CD1c-positive myeloid dendritic cell (primary cell): ENCODE data around the gene SGTA.
"Not testable (repeated sequence)": the region's sequence is repeated elsewhere in the genome, so short reads cannot be mapped to it uniquely, and the experiment has no call there.

ENCODE experiments used
- DNase-seq: peaks from one replicate; pipeline ENCODE4 v3.0.0-alpha.2; 2016; ENCODE audit errors: extremely low spot score

SGTA gene, protein sequence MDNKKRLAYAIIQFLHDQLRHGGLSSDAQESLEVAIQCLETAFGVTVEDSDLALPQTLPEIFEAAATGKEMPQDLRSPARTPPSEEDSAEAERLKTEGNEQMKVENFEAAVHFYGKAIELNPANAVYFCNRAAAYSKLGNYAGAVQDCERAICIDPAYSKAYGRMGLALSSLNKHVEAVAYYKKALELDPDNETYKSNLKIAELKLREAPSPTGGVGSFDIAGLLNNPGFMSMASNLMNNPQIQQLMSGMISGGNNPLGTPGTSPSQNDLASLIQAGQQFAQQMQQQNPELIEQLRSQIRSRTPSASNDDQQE

DNA sequence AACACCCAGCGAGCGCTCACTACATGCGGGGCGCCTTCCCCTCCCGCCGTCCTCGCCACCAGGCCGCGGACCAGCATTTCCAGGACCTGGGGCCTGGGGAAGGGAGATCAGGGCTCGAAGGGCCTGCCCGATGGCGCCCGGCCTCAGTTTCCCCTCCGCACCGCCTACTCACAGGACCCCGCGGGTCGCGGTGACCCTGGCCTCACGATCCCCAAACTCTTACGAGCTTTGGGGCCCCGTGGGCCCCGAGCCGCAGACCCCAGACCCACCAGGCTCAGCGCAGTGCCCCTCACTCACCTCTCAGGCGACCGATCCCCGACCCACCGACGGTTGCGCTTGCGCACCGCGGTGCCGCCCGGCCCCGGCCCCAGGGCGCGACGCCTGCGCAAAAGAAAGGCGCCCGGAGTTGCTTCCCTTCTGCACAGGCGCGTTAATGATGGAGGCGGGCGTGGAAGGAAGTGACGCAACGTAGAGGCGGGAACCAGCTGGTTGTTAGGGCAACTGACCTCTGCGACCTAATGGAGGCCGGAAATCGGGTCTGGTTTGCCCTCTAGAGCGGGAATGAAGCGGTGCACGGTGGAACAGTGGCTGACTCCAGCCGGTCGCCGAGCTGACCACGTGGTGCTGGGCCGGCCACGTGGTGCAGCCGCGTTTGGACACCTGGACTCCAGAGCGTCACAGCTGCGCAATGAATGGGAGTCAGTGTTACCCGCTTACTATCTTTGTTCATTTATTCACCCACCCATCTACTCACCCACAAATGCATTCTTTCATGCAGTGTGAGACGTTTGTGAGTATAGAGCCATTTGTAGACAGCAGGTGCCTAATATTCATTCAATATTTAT lies at the start of gene SGTA:
SGTA (minus strand) TSS at position 338 of the 845 bp plus-strand sequence. CDS start 14,205 bp downstream, outside the sequence.
- peak; percentile 99 for DNase-seq

DNA sequence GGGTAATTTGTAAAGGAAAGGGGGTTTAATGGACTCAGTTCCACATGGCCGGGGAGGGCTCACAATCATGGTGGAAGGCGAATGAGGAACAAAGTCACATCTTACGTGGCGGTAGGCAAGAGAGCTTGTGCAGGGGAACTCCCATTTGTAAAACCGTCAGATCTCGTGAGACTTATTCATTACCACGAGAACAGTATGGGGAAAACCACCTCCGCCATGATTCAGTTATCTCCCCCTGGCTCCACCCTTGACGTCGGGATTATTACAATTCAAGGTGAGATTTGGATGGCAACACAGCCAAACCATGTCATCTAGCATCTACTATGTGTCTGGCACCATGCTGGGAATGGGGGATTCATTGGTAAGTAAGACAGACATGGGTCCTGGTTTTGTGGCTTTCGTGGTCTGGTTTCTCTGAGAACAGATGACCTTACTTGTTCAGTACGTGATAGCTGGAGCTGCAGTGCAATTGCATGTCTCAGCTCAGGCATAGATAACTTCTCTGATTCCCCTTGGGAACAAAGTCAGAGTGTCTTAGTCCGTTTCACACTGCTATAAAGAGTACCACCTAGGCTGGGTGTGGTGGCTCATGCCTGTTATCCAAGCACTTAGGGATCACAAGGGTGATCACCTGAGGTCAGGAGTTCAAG lies 44.9 kb upstream of the SGTA start:
- no peak for DNase-seq

DNA sequence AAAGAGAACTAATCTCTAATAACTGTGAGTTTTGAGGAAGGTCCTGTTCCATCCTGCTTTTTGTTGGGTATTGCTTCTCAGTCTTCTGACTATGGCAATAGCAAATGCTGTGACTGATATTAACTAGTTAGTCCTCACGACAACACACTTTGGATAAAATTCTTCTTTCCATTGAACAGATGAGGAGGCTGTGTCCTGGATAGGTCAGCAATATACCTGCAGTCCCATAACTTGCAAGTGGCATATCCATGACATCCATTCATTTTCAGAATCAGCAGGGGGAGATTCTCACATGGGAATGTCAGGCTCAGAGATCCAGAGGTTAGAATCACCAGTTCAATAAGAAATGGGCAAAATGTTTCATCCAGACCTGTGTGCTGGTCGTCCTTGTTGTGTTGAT lies 43.9 kb upstream of the SGTA start:
- DNase-seq: no peak

DNA sequence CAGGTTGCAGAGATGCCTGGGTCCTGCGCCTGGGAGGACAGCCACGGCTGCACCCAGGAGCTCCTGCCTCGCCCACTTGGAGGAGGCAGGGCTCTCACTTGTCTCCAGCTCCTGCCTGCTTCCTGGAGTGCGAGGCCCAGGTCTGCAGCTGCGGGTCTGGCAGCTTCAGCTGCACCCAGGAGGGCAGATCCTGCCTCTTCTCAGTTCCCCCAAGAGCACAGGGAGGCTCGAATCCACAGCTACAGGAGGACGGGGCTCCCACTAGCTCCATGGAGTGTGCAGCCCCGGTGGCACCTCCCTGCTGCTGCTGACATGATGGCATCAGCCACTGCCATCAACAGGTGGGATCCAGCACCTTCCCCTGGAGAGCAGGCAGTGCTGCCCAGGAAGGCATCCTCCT lies 41.1 kb upstream of the SGTA start:
- no peak for DNase-seq

DNA sequence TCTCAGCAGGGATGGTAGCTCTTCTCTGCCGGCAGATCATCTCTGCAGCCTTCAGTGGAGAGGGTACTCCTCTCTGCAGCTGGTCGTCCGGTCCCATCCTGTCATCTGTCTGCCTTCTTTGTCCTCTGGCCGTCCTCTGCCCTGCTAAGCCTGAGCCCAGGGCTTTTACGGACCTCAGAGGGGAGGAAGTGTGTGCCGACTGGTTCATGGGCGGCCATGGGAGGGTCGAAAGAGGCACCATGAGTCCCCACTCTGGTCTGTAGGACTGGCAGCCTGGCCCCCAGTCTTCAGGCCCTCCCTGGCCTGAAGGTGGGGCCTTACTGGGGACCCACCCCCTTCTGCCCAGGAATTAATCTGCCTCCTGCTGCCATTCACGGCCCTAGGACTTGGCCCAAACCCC lies 40.6 kb upstream of the SGTA start:
- DNase-seq: no peak

DNA sequence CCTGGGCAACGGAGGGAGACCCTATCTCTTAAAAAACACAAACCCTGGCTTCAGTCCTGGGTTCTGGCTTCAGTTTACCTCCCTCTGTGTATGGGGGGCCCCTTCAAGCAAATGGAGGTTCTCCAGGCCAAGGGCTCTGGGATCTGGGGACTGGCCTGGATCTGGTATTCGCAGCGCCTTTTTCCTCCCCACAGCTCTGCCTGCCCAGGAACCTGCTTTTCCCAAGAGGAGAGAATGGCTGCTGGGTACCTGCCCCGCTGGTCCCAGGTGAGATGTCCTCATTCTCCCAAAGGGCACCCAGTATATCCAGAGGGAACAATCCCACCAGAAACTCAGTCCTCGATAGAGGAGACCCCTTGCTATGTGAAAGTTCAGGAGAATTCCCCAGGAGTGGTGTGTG lies 39.8 kb upstream of the SGTA start:
- DNase-seq: no peak

DNA sequence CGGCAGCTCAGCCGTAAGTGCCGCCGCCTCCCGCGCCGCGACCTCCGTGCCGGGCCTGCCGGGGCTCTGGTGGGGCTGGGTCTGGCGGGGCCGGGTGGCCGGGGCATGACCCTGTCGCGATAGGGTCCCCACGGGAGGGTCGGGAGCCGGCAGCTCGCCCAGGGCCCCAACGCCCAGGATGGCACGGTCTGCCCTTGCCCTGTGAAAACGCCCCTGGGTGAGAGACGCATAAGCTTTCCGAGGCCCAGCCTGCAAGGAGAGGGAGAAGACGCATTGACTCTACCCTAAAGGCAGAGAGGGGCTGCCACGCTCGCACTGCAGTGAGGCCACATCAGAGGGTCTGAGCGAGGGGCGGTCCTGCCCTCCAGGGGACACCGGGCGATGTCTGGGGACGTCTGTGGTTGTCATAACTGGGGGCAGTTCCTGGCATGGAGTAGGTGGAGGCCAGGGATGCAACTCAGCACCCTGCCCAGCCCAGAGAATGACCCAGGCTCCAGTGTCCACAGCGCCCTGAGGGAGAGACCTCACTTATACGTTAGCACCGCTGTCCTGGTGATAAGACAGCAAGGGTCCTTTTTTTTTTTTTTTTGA lies 37.1 kb upstream of the SGTA start:
- no peak for DNase-seq

DNA sequence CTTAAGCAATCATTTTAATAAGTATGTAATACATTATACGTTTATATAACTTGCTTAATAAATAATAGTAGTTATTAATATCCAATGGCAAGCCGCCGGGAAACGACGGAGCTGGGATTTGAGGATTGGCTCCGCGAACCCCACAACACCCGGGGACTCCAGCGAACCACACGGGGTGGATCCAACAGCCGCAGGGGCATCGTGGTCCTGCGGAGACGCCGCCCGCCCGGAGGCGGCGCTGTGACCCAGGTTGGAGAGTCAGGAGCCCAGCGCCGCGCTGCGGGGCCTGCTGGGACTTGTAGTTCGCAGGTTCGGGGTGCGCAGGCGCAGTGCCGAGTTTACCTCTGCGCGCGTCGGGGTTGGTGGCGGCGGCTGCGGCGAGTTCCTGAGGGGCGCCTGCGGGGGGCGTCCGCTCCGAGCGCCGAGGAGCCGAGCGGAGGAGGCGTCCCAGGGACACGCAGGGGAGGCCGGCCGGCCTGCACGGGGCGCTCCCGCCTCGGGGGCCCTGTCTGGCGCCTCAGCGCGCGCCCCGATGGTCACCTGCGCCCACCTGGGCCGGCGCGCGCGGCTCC lies 36.6 kb upstream of the SGTA start, which contains the start of gene ZNF554:
ZNF554 (plus strand) TSS at position 329 of the 572 bp plus-strand sequence; CDS start at position 533, 204 bp downstream.
- peak; percentile 98 for DNase-seq

DNA sequence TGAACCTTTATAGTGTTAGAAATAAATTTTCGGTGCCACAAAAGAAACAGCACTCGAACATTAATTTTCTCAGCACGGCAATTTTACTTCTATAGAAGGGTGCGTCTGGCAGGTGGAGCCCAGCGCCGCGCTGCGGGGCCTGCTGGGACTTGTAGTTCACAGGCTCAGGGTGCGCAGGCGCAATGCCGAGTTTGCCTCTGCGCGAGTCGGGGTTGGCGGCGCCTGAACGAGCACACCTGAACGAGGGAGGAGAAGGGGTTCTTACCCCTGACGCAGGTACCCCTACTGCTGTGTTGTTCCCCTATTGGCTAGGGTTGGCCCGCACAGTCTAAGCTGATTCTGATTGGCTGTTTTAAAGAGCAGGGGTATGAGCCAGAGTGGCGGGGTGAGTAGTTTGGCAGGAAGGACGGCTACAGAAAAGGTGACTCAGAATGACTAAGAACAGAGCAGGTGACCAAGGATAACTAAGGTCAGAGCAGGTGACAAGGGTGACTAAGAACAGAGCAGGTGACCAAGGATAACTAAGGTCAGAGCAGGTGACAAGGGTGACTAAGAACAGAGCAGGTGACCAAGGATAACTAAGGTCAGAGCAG lies 34.3 kb upstream of the SGTA start:
- DNase-seq: not testable (repeated sequence)

DNA sequence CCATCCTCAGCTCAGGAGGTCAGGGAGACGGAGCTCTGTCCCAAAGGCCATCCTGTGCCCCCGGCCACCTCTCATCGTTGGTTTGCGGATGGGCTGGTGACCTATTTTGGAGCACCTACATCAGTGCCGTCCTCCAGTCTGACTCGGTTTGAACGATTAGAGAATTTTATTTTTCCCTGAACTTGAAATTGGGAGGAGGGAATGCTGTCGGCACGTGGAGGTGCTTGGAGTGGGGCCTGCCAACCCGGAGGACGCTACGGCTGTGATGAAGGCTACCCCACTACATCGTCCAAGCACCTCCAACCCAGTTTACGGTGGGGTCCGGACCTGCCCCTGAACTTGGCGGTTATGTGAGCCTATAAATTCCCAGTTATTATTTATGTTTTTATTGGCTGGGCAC lies 33.6 kb upstream of the SGTA start:
- DNase-seq: no peak

DNA sequence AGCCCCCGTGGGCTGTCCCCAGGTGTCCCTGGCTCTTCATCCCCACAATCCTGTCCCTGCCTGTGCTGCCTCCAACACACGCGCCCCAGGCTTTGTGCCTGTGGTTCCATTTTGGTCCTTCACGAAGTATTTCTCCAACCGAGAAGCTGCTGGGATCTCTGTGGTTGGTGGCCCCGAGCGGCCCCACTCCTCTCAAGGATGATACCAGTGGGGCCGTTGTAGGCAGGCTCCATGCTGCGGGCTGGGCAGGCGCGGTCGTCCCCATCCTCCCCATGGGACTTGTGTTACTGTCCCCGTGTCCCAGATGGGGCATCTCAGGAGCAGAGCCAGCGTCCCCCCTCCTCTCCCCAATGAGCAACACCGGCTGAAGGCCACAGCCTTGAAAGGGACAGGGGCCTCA lies 32.9 kb upstream of the SGTA start:
- no peak for DNase-seq

DNA sequence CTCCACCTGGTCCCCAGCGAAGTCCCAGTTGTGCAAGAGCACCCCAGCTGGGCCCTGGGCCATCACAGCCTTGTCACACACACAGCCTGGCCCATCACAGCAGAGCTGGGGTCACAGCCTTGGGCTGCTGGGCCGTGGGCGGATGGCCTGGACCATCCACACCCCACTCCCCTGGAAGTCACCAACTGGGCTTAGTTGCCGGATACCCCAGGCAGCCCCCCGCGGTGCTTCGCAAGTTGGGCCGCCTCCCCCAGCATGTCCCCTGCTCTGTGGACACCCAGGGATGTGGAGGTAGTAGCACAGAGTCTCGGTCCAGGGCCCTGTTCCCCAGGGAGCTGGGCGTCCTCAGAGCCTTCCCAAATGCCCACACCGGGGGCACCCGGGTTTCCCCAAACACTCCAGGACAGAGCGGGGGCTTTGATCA lies 32.1 kb upstream of the SGTA start:
- DNase-seq: no peak

DNA sequence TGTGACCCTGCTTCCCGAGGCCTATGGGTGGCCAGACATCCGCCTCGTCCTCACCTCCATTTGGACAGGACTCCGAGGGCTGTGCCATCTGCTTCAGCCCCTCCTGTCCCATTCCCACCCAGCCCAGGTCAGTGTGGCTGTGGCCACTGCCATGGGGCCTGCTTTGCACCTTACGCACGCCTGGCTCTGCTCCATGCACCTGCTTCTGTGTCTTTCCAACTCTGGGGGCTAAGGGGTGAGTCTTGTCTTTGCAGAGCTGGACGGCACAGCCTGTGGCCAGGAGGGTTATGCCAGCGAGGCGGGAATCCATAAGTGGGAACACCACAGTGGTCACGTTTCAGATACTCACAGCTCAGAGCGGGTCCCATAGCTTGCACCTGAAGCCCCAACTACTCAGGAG lies 31.4 kb upstream of the SGTA start:
- no peak for DNase-seq

DNA sequence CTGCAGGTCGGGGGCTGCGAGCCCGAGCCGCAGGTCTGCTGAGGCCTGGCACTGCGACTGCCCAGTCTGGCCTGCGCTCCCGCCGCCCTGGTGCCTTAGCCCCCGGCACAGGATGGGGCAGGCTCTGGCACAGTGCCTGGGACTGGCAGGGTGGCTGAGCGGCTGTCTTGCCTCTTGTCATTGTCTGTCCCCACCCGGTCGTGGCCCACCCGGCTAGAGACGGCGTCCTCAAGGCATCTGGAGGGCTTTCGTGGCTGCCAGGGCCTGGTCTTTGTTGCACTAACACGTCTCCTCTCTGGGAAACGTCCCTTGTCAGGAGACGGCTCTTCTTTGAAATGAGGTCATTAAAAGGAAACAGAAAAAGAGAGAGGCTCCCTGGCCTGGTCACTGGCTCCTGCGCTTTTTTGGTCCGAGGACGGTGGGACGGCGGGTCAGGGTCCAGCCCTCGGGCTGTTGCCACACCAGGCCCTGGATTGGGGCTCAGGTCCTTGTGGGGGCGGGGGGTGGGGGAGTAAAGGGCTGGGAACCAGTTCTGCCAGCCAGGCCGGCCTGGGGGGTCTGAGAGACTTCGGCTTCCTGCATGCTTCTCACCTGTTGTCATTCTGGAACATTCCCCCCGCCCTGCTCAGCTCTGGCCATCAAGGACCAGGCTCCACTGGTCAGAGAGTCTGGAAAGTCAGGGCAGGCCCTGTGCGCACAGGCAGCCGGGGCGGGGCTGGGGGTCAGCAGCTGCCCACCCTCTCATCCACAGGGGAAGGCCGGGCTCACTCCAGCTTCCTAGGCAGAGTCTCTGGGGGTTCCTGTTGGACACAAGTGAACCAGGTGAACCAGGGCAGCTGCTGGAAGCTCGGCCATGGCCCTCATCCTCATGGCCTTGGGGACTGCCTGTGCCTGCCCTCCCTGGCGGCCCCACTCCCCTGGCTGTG lies 30.4 kb upstream of the SGTA start:
- no peak for DNase-seq

DNA sequence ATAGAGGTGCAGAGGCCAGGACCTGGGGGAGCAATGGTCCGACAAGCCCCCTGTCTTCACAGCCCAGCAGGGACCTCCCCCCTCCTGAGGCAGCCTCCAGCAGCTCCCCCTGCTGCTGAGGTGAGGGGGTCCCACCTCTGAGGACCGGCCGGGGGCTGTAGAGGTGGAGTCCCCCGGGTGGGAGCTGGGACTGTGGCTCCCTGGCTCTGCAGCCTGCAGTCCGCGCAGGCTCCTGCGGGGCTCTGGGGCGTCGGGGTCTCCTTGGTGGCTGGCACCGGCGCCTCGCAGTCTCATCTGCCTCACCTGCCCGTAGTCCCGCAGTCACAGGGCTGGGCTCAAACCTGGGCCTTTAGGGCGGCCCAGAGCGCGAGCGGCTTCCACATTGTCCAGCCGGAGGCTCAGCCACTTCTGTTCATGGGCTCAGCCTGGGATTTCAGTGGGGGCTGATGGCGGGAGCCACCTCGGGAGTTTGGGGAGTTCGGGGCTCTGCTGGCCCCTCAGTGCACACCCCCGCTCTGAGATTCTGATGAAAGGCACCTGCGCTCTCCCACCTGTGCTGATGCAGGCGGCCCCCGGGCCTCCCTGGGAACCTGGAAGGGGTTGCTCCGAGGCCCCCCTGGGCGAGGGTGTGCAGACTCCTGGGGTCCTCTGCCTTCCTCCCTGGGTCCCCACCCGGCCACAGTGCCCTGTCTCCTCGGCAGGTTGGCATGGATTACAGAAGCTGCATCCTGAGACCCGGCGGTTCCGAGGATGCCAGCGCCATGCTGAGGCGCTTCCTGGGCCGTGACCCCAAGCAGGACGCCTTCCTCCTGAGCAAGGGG lies 29.6 kb upstream of the SGTA start:
- DNase-seq: no peak

DNA sequence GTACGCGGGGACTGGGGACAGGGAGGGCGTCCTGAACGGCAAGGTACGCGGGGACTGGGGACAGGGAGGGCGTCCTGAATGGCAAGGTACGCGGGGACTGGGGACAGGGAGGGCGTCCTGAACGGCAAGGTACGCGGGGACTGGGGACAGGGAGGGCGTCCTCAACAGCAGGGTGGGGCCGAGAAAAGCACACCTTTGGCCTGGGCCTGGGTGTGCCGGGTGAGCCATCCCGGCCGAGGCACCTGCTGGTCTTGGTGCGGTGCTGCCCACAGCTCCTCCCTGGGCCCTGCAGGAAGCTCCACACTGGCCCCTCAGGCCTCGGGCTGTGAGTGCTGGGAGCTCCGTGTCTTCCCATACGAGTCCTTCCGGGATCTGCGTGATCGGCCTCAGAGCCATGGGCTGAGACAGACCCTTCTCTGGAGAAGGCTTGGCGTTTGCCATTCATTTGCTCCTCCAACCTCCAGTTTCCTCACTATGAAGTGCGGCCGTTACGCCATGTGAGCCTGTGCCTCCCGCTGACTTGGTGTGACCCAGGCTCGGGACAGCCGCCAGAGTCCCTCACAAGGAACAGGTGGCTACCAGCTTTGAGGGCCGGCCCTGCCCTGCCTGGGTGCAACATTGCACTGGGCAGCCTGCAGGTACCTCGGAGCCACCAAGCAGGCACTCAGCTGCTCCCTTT lies 28.8 kb upstream of the SGTA start:
- DNase-seq: no peak

DNA sequence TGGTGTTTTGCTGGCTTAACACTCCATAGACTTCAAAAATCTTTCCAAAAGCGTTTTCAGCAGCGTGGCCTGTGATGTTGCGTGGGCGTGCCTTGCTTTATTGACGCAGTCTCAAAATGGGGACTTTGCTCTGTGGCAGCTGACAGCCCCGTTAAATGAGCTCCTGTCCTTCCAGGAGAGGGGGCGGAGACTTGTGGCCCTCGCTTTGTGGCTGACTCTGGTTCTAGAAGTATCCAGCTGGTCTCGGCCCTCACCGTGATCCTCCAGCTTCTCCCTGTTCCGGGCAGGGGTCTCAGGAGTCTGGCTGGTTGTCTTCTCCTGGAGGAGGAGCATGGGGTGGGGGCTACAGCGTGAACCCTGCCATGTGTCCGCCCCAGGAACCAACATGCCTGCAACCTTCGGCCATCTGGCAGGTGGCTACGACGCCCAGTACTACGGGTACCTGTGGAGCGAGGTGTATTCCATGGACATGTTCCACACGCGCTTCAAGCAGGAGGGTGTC lies 28.2 kb upstream of the SGTA start:
- no peak for DNase-seq
